ENCODE results near the gene INPP4A. TPM values are rescaled to one million over a fixed set of nuclear protein-coding genes. Genes with fewer than 3 reads are reported as not detected.

INPP4A gene
- total and polyA plus RNA-seq, 2 of the 13 experiments (the other 11 are each of a cell fraction or from before 2014, with no cell fraction given), result 10.1 to 10.9 TPM

DNA sequence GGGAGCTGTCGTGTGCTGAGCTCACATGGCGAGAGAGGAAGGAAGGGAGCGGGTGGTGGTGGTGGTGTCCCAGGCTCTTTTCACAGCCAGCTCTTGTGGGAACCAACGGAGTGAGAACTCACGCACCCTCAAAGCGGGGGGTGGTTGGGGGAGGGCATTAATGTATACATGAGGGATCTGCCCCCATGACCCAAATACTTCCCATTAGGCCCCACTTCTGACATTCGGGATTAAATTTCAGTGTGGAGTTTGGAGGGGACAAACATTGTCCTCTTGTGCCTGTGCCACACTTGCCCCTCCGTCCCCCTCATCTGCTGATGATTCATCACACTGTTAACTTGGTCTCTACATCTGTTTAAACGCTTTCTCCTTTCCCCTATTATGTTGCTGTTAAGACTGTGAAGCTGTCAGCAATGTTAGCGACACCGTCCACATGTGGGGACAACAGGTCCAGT, 22.5 kb downstream of the INPP4A start:
- Histone ChIP-seq H3K27me3 (ENCODE audit: control insufficient read depth in 1 of 2, insufficient read depth in 2 of 2, low read length in 2 of 2) (no peaks in the 10 kb centered on the region), H3K9me3 (ENCODE audit: low read length) (no peaks in the 10 kb centered on the region), H3K9ac (ENCODE audit: insufficient read depth, low read depth, low read length) (no peak overlapping the region), H3K4me1 (ENCODE audit: insufficient read depth, low read length) (peaks cover 36% of the 10 kb centered on the region), H3K4me2 (ENCODE audit: low read depth, low read length) (no peak overlapping the region), H4K20me1 (ENCODE audit: insufficient read depth, low read length) (peaks cover 9% of the 10 kb centered on the region; the same call in 1 of the 2 replicates), H2AFZ (ENCODE audit: low read length) (no peak overlapping the region), H3K36me3 (replicated peaks in 1 of 2; ENCODE audit: control insufficient read depth in 1 of 2, insufficient read depth in 2 of 2, low read length in 2 of 2) (no peaks in the 10 kb centered on the region), H3K27ac (ENCODE audit: extremely low read length, insufficient read depth, low read length) (no peak overlapping the region), H3K79me2 (ENCODE audit: insufficient read depth, low read length) (peaks cover 4% of the 10 kb centered on the region), H3K4me3 (replicated peaks in 1 of 3; ENCODE audit: insufficient read depth in 1 of 3, low read depth in 2 of 3, low read length in 3 of 3) (no peak overlapping the region)
- DNase-seq (ENCODE audit: low spot score), result no peak
- ChIA-PET POLR2A (no interaction called here), CTCF (ENCODE audit: low intra/inter-chr PET ratio, low total read pairs) (no interaction called here)
- intact Hi-C loops (cut with micrococcal nuclease; ENCODE audit: unreplicated experiment) (no loop called here), in situ Hi-C loops (cut with HindIII; ENCODE audit: extremely low pct_ligation_motif_present, low pct_unique_long_range_greater_than_20kb) (no loop called here)
- TF ChIP-seq IRF2 (CRISPR knock-in tag; IDR thresholded peaks at IDR 0.05), result no peak
- peak; percentile 43; the same call in 1 of the 2 replicates for TF ChIP-seq ZBTB33 (CRISPR knock-in tag; IDR thresholded peaks at IDR 0.05)
- TF ChIP-seq TCF12 (IDR thresholded peaks at IDR 0.05), result no peak
- no peak for TF ChIP-seq TCF12 (CRISPR knock-in tag; IDR thresholded peaks at IDR 0.05)
- no peak for TF ChIP-seq ZNF350 (CRISPR knock-in tag; IDR thresholded peaks at IDR 0.05; ENCODE audit: borderline replicate concordance, low read depth)
- FAIRE-seq, result no peak
- 94% methylated on average over 11 of the region's 11 CpGs for WGBS (ENCODE audit: low lambda C conversion rate)
- no TSS peak for BruUV-seq (replicated peaks)
- no peak for ATAC-seq

- Histone ChIP-seq H3K79me2 (ENCODE audit: insufficient read depth, low read length) (peaks cover 4% of the 10 kb centered on the region), H3K4me1 (ENCODE audit: insufficient read depth, low read length) (peaks cover 38% of the 10 kb centered on the region)
- no peak for ATAC-seq
- no peak for TF ChIP-seq ZNF737 (CRISPR knock-in tag; IDR thresholded peaks at IDR 0.05; ENCODE audit: borderline replicate concordance)
- TF ChIP-seq ASH2L (IDR thresholded peaks at IDR 0.05; ENCODE audit: insufficient read length, low read depth, low read length), result no peak
- no peak for TF ChIP-seq ZNF282 (IDR thresholded peaks at IDR 0.05; ENCODE audit: partially characterized antibody)
- no peak for TF ChIP-seq ZNF567 (CRISPR knock-in tag; IDR thresholded peaks at IDR 0.05; ENCODE audit: borderline replicate concordance)
- no peak for TF ChIP-seq MEIS1 (CRISPR knock-in tag; IDR thresholded peaks at IDR 0.05; ENCODE audit: borderline replicate concordance)
- no peak for TF ChIP-seq GTF2F1 (IDR thresholded peaks at IDR 0.05; ENCODE audit: low read length)
- TF ChIP-seq ZUFSP (CRISPR knock-in tag; IDR thresholded peaks at IDR 0.05; ENCODE audit: borderline replicate concordance), result no peak
- no peak for TF ChIP-seq THAP7 (CRISPR knock-in tag; IDR thresholded peaks at IDR 0.05)
- TF ChIP-seq KLF15 (CRISPR knock-in tag; IDR thresholded peaks at IDR 0.05; ENCODE audit: borderline replicate concordance), result no peak
- TF ChIP-seq AGO2 (optimal IDR thresholded peaks at IDR 0.05; ENCODE audit: low read depth, low read length), result no peak
Observed at GRCh38 chr2:98467652-98468051, 23.0 kb downstream of the INPP4A start.

More at GRCh38 chr2:98467652-98468051, 23.0 kb downstream of the INPP4A start:
- no peaks in the 10 kb centered on the region for H3K27me3 ChIP-seq (ENCODE audit: control insufficient read depth in 1 of 2, insufficient read depth in 2 of 2, low read length in 2 of 2)
- no TSS peak for BruUV-seq (replicated peaks)
- intact Hi-C loops (cut with micrococcal nuclease; ENCODE audit: unreplicated experiment) (no loop called here), in situ Hi-C loops (cut with HindIII; ENCODE audit: extremely low pct_ligation_motif_present, low pct_unique_long_range_greater_than_20kb) (no loop called here)
- H3K9ac ChIP-seq (ENCODE audit: insufficient read depth, low read depth, low read length), result no peak overlapping the region
- DNase-seq (ENCODE audit: low spot score), result no peak
- POLR2A ChIA-PET, result no interaction called here
- H3K4me3 ChIP-seq (replicated peaks in 1 of 3; ENCODE audit: insufficient read depth in 1 of 3, low read depth in 2 of 3, low read length in 3 of 3), result no peak overlapping the region
- H3K4me2 ChIP-seq (ENCODE audit: low read depth, low read length), result no peak overlapping the region
- 85% methylated on average over 3 of the region's 3 CpGs for WGBS (ENCODE audit: low lambda C conversion rate)
- H3K9me3 ChIP-seq (ENCODE audit: low read length), result no peaks in the 10 kb centered on the region
- peaks cover 9% of the 10 kb centered on the region; the same call in 1 of the 2 replicates for H4K20me1 ChIP-seq (ENCODE audit: insufficient read depth, low read length)
- no peaks in the 10 kb centered on the region for H3K36me3 ChIP-seq (replicated peaks in 1 of 2; ENCODE audit: control insufficient read depth in 1 of 2, insufficient read depth in 2 of 2, low read length in 2 of 2)
- no peak overlapping the region for H2AFZ ChIP-seq (ENCODE audit: low read length)
- FAIRE-seq, result no peak
- H3K27ac ChIP-seq (ENCODE audit: extremely low read length, insufficient read depth, low read length), result no peak overlapping the region
- CTCF ChIA-PET (ENCODE audit: low intra/inter-chr PET ratio, low total read pairs), result no interaction called here
